GM12878 (cell line): ENCODE results near the gene GUK1. TPM values are rescaled to one million over a fixed set of nuclear protein-coding genes. Genes with fewer than 3 reads are reported as not detected.

Source experiments
- ATAC-seq: fragments of 200-7000 bp; cut with Tn5 transposase; 3 replicates; pipeline ENCODE4 v1.9.1; 2020; ENCODE audit warnings: mild to moderate bottlenecking, moderate library complexity
- BruUV-seq: library from RNA; stranded (reverse); fragments of 400-500 nt; replicated peaks from 2 replicates; lab custom pipeline; 2021; lab: Mats Ljungman, UMichigan
- CTCF ChIA-PET: fragments of 300-600 bp; sonication (Branson Sonifier 250); formaldehyde crosslinking; extraction: SDS; loops from one replicate; lab custom pipeline; 2021; ENCODE audit warnings: inconsistent platforms; lab: Yijun Ruan, JAX
- POLR2A ChIA-PET: fragments of 350-600 bp; formaldehyde crosslinking; extraction: SDS; loops from one replicate; lab custom pipeline; 2021; ENCODE audit warnings: inconsistent platforms; lab: Charles Lee
- RAD21 ChIA-PET: fragments of 300-600 bp; sonication (Branson Sonifier 250); formaldehyde crosslinking; loops from one replicate; lab custom pipeline; 2023; ENCODE audit warnings: antibody characterized with exemption; ENCODE audit not compliant: unreplicated experiment; lab: Charles Lee
- SMC1A ChIA-PET: fragments of 300-600 bp; sonication (Branson Sonifier 250); formaldehyde crosslinking; loops from one replicate; lab custom pipeline; 2023; ENCODE audit not compliant: unreplicated experiment, uncharacterized antibody; lab: Charles Lee
- DNase-seq: peaks from one replicate; pipeline ENCODE4 v3.0.0-alpha.2; 2011; ENCODE audit warnings: low read depth, low spot score
- FAIRE-seq: peaks from 3 replicates; lab custom pipeline; 2011; peaks lifted over from hg19 to GRCh38; lab: Jason Lieb, UNC
- H2AFZ ChIP-seq: 2 replicates; pipeline ENCODE4 v1.6.0; 2011; ENCODE audit warnings: low read depth, low read length, control low read depth; ENCODE audit not compliant: control insufficient read depth
- H3K27ac ChIP-seq: 2 replicates; pipeline ENCODE4 v1.5.1; 2011; ENCODE audit warnings: control low read depth; ENCODE audit not compliant: control insufficient read depth, insufficient read depth
- H3K27me3 ChIP-seq, 2 experiments: replicated peaks in 1 of 2; 2 replicates each; pipeline versions ENCODE4 v1.6.0 to v1.6.1; 2011; ENCODE audit warnings: low read length in 1 of 2; ENCODE audit not compliant: control insufficient read depth in 2 of 2, insufficient read depth in 2 of 2
- H3K36me3 ChIP-seq, 2 experiments: 2 replicates each; pipeline ENCODE4 v1.5.1; 2011; ENCODE audit warnings: low read length in 1 of 2; ENCODE audit not compliant: control insufficient read depth in 2 of 2, insufficient read depth in 2 of 2
- H3K4me1 ChIP-seq: 2 replicates; pipeline ENCODE4 v1.6.1; 2011; ENCODE audit warnings: mild to moderate bottlenecking, low read length, moderate library complexity, mixed read lengths; ENCODE audit not compliant: control insufficient read depth, insufficient read depth
- H3K4me2 ChIP-seq: 2 replicates; pipeline ENCODE4 v1.6.0; 2011; ENCODE audit warnings: control low read depth; ENCODE audit not compliant: control insufficient read depth, insufficient read depth
- H3K4me3 ChIP-seq: fragments of 200-600 bp; sonication (generic); 2 replicates; pipeline ENCODE4 v1.5.1; 2016
- H3K79me2 ChIP-seq: 2 replicates; pipeline ENCODE4 v1.6.0; 2011; ENCODE audit warnings: low read length; ENCODE audit not compliant: control insufficient read depth, insufficient read depth
- H3K9ac ChIP-seq: 2 replicates; pipeline ENCODE4 v1.8.0; 2011; ENCODE audit warnings: low read length, control low read depth, mixed read lengths; ENCODE audit not compliant: control insufficient read depth, insufficient read depth
- H3K9me3 ChIP-seq: replicated peaks from 3 replicates; pipeline ENCODE4 v1.5.1; 2011; ENCODE audit warnings: mild to moderate bottlenecking, low read length; ENCODE audit not compliant: control insufficient read depth, insufficient read depth
- H4K20me1 ChIP-seq: 2 replicates; pipeline ENCODE4 v1.6.0; 2011; ENCODE audit not compliant: control insufficient read depth, insufficient read depth
- ATF7 ChIP-seq: fragments of 450-650 bp; IDR thresholded peaks from 2 replicates; pipeline ENCODE4 v1.6.1; 2016; ENCODE audit warnings: low read depth, mild to moderate bottlenecking
- BCLAF1 ChIP-seq: fragments of 450-650 bp; IDR thresholded peaks from 2 replicates; pipeline ENCODE4 v1.6.1; 2017; ENCODE audit warnings: antibody characterized with exemption, mild to moderate bottlenecking, moderate library complexity
- ESRRA ChIP-seq: IDR thresholded peaks from 2 replicates; pipeline ENCODE4 v1.6.1; 2012; ENCODE audit warnings: mild to moderate bottlenecking, low read length, improper control_type of control experiment
- FOS ChIP-seq: IDR thresholded peaks from 3 replicates; pipeline ENCODE4 v1.6.1; 2011; ENCODE audit warnings: borderline replicate concordance; ENCODE audit not compliant: insufficient read length; ENCODE audit errors: extremely low read depth
- MEF2B ChIP-seq: fragments of 450-650 bp; IDR thresholded peaks from 2 replicates; pipeline ENCODE4 v1.6.1; 2018; ENCODE audit warnings: mild to moderate bottlenecking, moderate library complexity; ENCODE audit not compliant: partially characterized antibody, poor library complexity, severe bottlenecking
- RUNX3 ChIP-seq: IDR thresholded peaks from 2 replicates; pipeline ENCODE4 v1.6.1; 2012; ENCODE audit warnings: low read length, inconsistent platforms
- SRF ChIP-seq, 2 experiments: IDR thresholded peaks; 2 replicates each; pipeline ENCODE4 v1.6.1; 2011; ENCODE audit warnings: low read depth in 2 of 2, low read length in 2 of 2, mild to moderate bottlenecking in 1 of 2, moderate library complexity in 1 of 2
- USF1 ChIP-seq: IDR thresholded peaks from 2 replicates; pipeline ENCODE4 v1.6.1; 2011; ENCODE audit warnings: borderline replicate concordance, low read depth, mild to moderate bottlenecking, moderate library complexity, mixed read lengths, low read length; ENCODE audit not compliant: insufficient read depth; ENCODE audit errors: extremely low read length
- WRNIP1 ChIP-seq: IDR thresholded peaks from 2 replicates; pipeline ENCODE4 v1.6.1; 2011; ENCODE audit warnings: low read depth, low read length, improper control_type of control experiment, borderline replicate concordance
- ZNF207 ChIP-seq: fragments of 450-650 bp; IDR thresholded peaks from 2 replicates; pipeline ENCODE4 v1.6.1; 2014; ENCODE audit warnings: antibody characterized with exemption, mild to moderate bottlenecking, borderline replicate concordance
- WGBS: methylation state at CpG from one replicate; pipeline ENCODE4 v1.1.6; 2016; ENCODE audit warnings: low lambda C conversion rate; ENCODE audit not compliant: insufficient replicate concordance, insufficient coverage; ENCODE audit errors: missing lambda C conversion rate; 5-methylcytosine and 5-hydroxymethylcytosine counted together
- in situ Hi-C: fragments of 300-500 bp; cut with MboI; formaldehyde crosslinking; loops from 9 replicates; pipeline ENCODE4 v1.14.3; 2018; ENCODE audit warnings: mixed read lengths
- intact Hi-C: fragments of 100-400 bp; cut with micrococcal nuclease; formaldehyde crosslinking; loops from one replicate; pipeline ENCODE4 v1.14.2; 2022; ENCODE audit not compliant: unreplicated experiment
- polyA plus RNA-seq, 11 experiments: library from polyadenylated mRNA; depleted of rRNA in 4 of 11; unstranded in 6 of 11; stranded (reverse) in 5 of 11; fragments of >200 nt; fragmentation: Nextera tagmentation in 4 of 11; fragmentation: Illumina TruSeq in 1 of 11; extraction: Ambion mirVana in 4 of 11; extraction: Trizol in 1 of 11; gene quantifications; 1 replicate in 1 of 11; 2 replicates in 10 of 11; pipeline versions ENCODE4 v1.2.1 to v1.2.3, GENCODE V29; 2011 to 2016; ENCODE audit warnings: inconsistent platforms in 2 of 11, missing spikeins in 2 of 11, low read depth in 1 of 11
- total RNA-seq, 4 experiments: library from RNA; depleted of rRNA in 3 of 4; stranded (reverse); fragments of >200 nt in 3 of 4; fragmentation: Illumina TruSeq in 1 of 4; extraction: Trizol in 1 of 4; gene quantifications; 2 replicates each; pipeline versions ENCODE4 v1.2.1 to v1.2.3, GENCODE V29; 2013 to 2021

Gene GUK1
- total and polyA plus RNA-seq, 10 of the 15 experiments (the other 5 are each of a cell fraction or from before 2014, with no cell fraction given), result 6.3 to 357 (median 203) TPM

- FAIRE-seq, result no peak
- intact Hi-C loops, result loop anchor here (5.0 kb wide), 2 partner anchors 323 to 368 kb away; a partner anchor contains a TSS
These were observed 5.5 kb upstream of the GUK1 start for GRCh38 chr1:228134591-228134990.

DNA sequence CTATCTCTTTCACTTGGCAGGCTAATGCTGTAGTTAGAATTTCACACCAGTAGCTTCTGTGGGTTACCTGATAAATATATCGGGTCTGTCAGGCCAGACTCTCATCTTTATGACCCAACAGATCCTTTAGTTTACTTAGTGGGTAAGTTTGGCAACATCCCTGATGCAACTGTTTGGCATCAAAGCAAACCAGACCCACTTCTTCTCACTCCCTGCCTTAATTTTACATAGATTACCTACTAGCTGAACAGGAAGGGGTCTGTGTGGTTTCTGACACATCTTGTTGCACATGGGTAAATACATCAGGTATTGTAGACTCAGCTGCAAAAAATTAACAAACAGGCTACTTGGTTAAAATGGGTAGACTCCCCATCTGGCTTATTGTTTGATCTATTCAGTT is 3.2 kb upstream of the GUK1 start:
- Histone ChIP-seq H2AFZ (no peak overlapping the region), H3K9me3 (no peaks in the 10 kb centered on the region), H3K27me3 (no peaks in the 10 kb centered on the region; a peak in 2 of 4 replicates), H3K79me2 (peaks cover 18% of the 10 kb centered on the region), H3K27ac (no peak overlapping the region), H4K20me1 (0 out of 2 replicates have a peak, but pooled peaks cover 3% of the 10 kb centered on the region), H3K4me2 (no peak overlapping the region), H3K36me3 (peaks cover 0 to 3% of the 10 kb centered on the region in 2 experiments; a peak in 1 of 4 replicates), H3K9ac (no peak overlapping the region), H3K4me3 (no peak overlapping the region), H3K4me1 (peaks cover 11% of the 10 kb centered on the region)
- no TSS peak for BruUV-seq
- DNase-seq, result no peak
- intact Hi-C loops, result no loop called here
- CTCF ChIA-PET, result interaction anchor here (1.3 to 6.1 kb wide), 4 partner anchors 27 to 378 kb away, joined by 3 to 54 read pairs (median 6); partner anchors contain the start of genes IBA57 and MRPL55
- TF ChIP-seq MEF2B (no peak), ESRRA (no peak), ZNF207 (no peak), RUNX3 (0 out of 2 replicates have a peak, but pooled peaks have one; percentile 21), USF1 (no peak), FOS (no peak), ATF7 (no peak), BCLAF1 (no peak)
- in situ Hi-C loops, result loop anchor here (5.0 kb wide), 1 partner anchor 35 kb away; no protein-coding TSS in a partner anchor
- SMC1A ChIA-PET, result interaction anchor here (0.8 to 1.9 kb wide), 3 partner anchors 11 to 30 kb away, joined by 3 to 7 read pairs (median 3); no protein-coding TSS in a partner anchor
- FAIRE-seq, result no peak
- 0% methylated on average over 1 of the region's 1 CpG for WGBS
- ATAC-seq, result no peak
- POLR2A ChIA-PET, result no interaction called here
- RAD21 ChIA-PET, result interaction anchor here (3.1 kb wide), 1 partner anchor 29 kb away, joined by 13 read pairs; the partner anchor contains the start of gene IBA57

More at GRCh38 chr1:228134591-228134990, 5.5 kb upstream of the GUK1 start:
- Histone ChIP-seq H3K27me3 (no peaks in the 10 kb centered on the region; a peak in 2 of 4 replicates), H3K27ac (no peak overlapping the region), H3K4me3 (no peak overlapping the region), H2AFZ (no peak overlapping the region), H3K9ac (no peak overlapping the region), H4K20me1 (no peaks in the 10 kb centered on the region), H3K4me1 (peaks cover 5% of the 10 kb centered on the region), H3K9me3 (no peaks in the 10 kb centered on the region), H3K79me2 (no peaks in the 10 kb centered on the region; the same call in 1 of the 2 replicates), H3K4me2 (no peak overlapping the region), H3K36me3 (no peaks in the 10 kb centered on the region)
- no peak for DNase-seq
- SMC1A ChIA-PET, result interaction anchor here (1.4 kb wide), 1 partner anchor 43 kb away, joined by 3 read pairs; no protein-coding TSS in a partner anchor
- 73% methylated on average over 12 of the region's 12 CpGs for WGBS
- RAD21 ChIA-PET, result interaction anchor here (0.8 kb wide), 1 partner anchor 115 kb away, joined by 3 read pairs; no protein-coding TSS in a partner anchor
- BruUV-seq, result no TSS peak
- ATAC-seq, result no peak
- POLR2A ChIA-PET, result no interaction called here
- TF ChIP-seq WRNIP1 (no peak), SRF (IDR thresholded peaks at IDR 0.05; ENCODE audit: low read depth in 2 of 2, low read length in 2 of 2) (0 out of 4 replicates have a peak, but pooled peaks of 1 of the 2 experiments have one; percentile 6)
- in situ Hi-C loops, result no loop called here
- CTCF ChIA-PET, result interaction anchor here (1.4 kb wide), 1 partner anchor 9 kb away, joined by 4 read pairs; no protein-coding TSS in a partner anchor
